ENCODE measurements around the gene TUBA4A. TPM values are rescaled to one million over a fixed set of nuclear protein-coding genes. Genes with fewer than 3 reads are reported as not detected.

The TUBA4A gene
- total and polyA plus RNA-seq, 2 experiments from 2014 or later, result 4.7 to 10.5 TPM

GRCh38 chr2:219220652-219221402 is 32.9 kb downstream of the TUBA4A start:
- no peaks in the 10 kb centered on the region for H3K36me3 ChIP-seq (replicated peaks; ENCODE audit: insufficient read depth, low read depth)
- H3K79me2 ChIP-seq, result peaks cover 13% of the 10 kb centered on the region
- H3K9me3 ChIP-seq (ENCODE audit: low read depth), result no peaks in the 10 kb centered on the region
- H3K9me2 ChIP-seq (replicated peaks; ENCODE audit: insufficient read depth), result no peaks in the 10 kb centered on the region
- no peaks in the 10 kb centered on the region for H4K20me1 ChIP-seq (ENCODE audit: insufficient read depth, poor library complexity, severe bottlenecking)
- H3K27me3 ChIP-seq, result no peaks in the 10 kb centered on the region
- TF ChIP-seq EZH2phosphoT487 (IDR thresholded peaks at IDR 0.05; ENCODE audit: low read depth, severe bottlenecking, unreplicated experiment), result no peak
- TF ChIP-seq CTCF (IDR thresholded peaks at IDR 0.05; ENCODE audit: poor library complexity), result no peak
- TF ChIP-seq EZH2 (IDR thresholded peaks at IDR 0.05; ENCODE audit: borderline replicate concordance), result no peak
- 96% methylated on average over 19 of the region's 19 CpGs for WGBS (ENCODE audit: low lambda C conversion rate, missing lambda C conversion rate)
- H3K27ac ChIP-seq, result no peak overlapping the region
- no peak overlapping the region for H3K4me2 ChIP-seq
- H3K4me3 ChIP-seq, result no peak overlapping the region
- H2AFZ ChIP-seq, result no peak overlapping the region
- DNase-seq (ENCODE audit: low spot score), result no peak
- H3K4me1 ChIP-seq (ENCODE audit: insufficient read depth), result peaks cover 10% of the 10 kb centered on the region

GRCh38 chr2:219219784-219220532 is 33.8 kb downstream of the TUBA4A start:
- Histone ChIP-seq H3K36me3 (replicated peaks; ENCODE audit: insufficient read depth, low read depth) (no peaks in the 10 kb centered on the region), H3K79me2 (peaks cover 13% of the 10 kb centered on the region), H3K27ac (no peak overlapping the region), H3K9me3 (ENCODE audit: low read depth) (no peaks in the 10 kb centered on the region), H3K4me2 (no peak overlapping the region), H4K20me1 (ENCODE audit: insufficient read depth, poor library complexity, severe bottlenecking) (no peaks in the 10 kb centered on the region), H3K27me3 (no peaks in the 10 kb centered on the region), H2AFZ (no peak overlapping the region), H3K4me3 (no peak overlapping the region), H3K9me2 (replicated peaks; ENCODE audit: insufficient read depth) (no peaks in the 10 kb centered on the region), H3K4me1 (ENCODE audit: insufficient read depth) (peaks cover 10% of the 10 kb centered on the region)
- WGBS (ENCODE audit: low lambda C conversion rate, missing lambda C conversion rate), result 96% methylated on average over 18 of the region's 18 CpGs
- DNase-seq (ENCODE audit: low spot score), result no peak
- no peak for TF ChIP-seq EZH2 (IDR thresholded peaks at IDR 0.05; ENCODE audit: borderline replicate concordance)
- TF ChIP-seq EZH2phosphoT487 (IDR thresholded peaks at IDR 0.05; ENCODE audit: low read depth, severe bottlenecking, unreplicated experiment), result no peak
- TF ChIP-seq CTCF (IDR thresholded peaks at IDR 0.05; ENCODE audit: poor library complexity), result no peak

- no peaks in the 10 kb centered on the region for H3K9me2 ChIP-seq (replicated peaks; ENCODE audit: insufficient read depth)
- no peaks in the 10 kb centered on the region for H3K27me3 ChIP-seq
- H3K4me1 ChIP-seq (ENCODE audit: insufficient read depth), result peaks cover 10% of the 10 kb centered on the region
- no peak for TF ChIP-seq EZH2 (IDR thresholded peaks at IDR 0.05; ENCODE audit: borderline replicate concordance)
- no peak for TF ChIP-seq CTCF (IDR thresholded peaks at IDR 0.05; ENCODE audit: poor library complexity)
- no peak for TF ChIP-seq EZH2phosphoT487 (IDR thresholded peaks at IDR 0.05; ENCODE audit: low read depth, severe bottlenecking, unreplicated experiment)
- H4K20me1 ChIP-seq (ENCODE audit: insufficient read depth, poor library complexity, severe bottlenecking), result no peaks in the 10 kb centered on the region
- WGBS (ENCODE audit: low lambda C conversion rate, missing lambda C conversion rate), result 18% methylated on average over 68 of the region's 71 CpGs
- peak within 1 kb of the TSS; percentile 99 for H3K4me2 ChIP-seq
- peaks cover 13% of the 10 kb centered on the region for H3K79me2 ChIP-seq
- peak within 1 kb of the TSS; percentile 86 for H3K27ac ChIP-seq
- peak within 1 kb of the TSS; percentile 74 for H3K4me3 ChIP-seq
- DNase-seq (ENCODE audit: low spot score), result peak; percentile 96
- H2AFZ ChIP-seq, result peak within 1 kb of the TSS; percentile 8
- no peaks in the 10 kb centered on the region for H3K9me3 ChIP-seq (ENCODE audit: low read depth)
- H3K36me3 ChIP-seq (replicated peaks; ENCODE audit: insufficient read depth, low read depth), result no peaks in the 10 kb centered on the region
Measured at GRCh38 chr2:219218732-219219701, 34.7 kb downstream of the TUBA4A start, which contains the start of gene ABCB6. TSS of gene ABCB6 (minus strand) at chr2:219218958. CDS start at chr2:219218673, 285 bp downstream.

Data from hepatocyte (in vitro differentiated cells).